Lower lobe of right lung (tissue), 2 donors: ENCODE results near the gene PEF1. TPM values are rescaled to one million over a fixed set of nuclear protein-coding genes. Genes with fewer than 3 reads are reported as not detected.

ENCODE experiments used
- ATAC-seq, 2 donors: fragments of 200-7000 bp; cut with Tn5 transposase; one replicate each; pipeline ENCODE4 v1.9.1; 2020 to 2022; ENCODE audit warnings: mild to moderate bottlenecking in 2 of 2, moderate library complexity in 2 of 2
- DNase-seq: peaks from one replicate; pipeline ENCODE4 v3.0.0-alpha.2; 2020
- H3K27ac ChIP-seq: fragments of 200-600 bp; one replicate; pipeline ENCODE4 v1.8.0; 2022
- H3K27me3 ChIP-seq: fragments of 200-600 bp; one replicate; pipeline ENCODE4 v1.8.0; 2022; ENCODE audit warnings: low read depth
- H3K36me3 ChIP-seq: fragments of 200-600 bp; one replicate; pipeline ENCODE4 v1.8.0; 2022; ENCODE audit warnings: mild to moderate bottlenecking
- H3K4me1 ChIP-seq: fragments of 200-600 bp; one replicate; pipeline ENCODE4 v1.8.0; 2022
- H3K4me3 ChIP-seq: fragments of 200-600 bp; one replicate; pipeline ENCODE4 v1.8.0; 2022; ENCODE audit warnings: mild to moderate bottlenecking
- H3K9me3 ChIP-seq: fragments of 200-600 bp; one replicate; pipeline ENCODE4 v1.8.0; 2022
- CTCF ChIP-seq: fragments of 200-600 bp; IDR thresholded peaks from one replicate; pipeline ENCODE4 v1.8.0; 2022; ENCODE audit warnings: antibody characterized with exemption, mild to moderate bottlenecking
- intact Hi-C: fragments of 100-400 bp; cut with DNase I; formaldehyde crosslinking; loops from one replicate; pipeline ENCODE4 v1.11.0; 2022
- total RNA-seq: library from RNA; stranded (reverse); fragmentation: NEBNext Ultra II Directional; extraction: Animal tissue kit (Norgen Biotek cat#: 25700); gene quantifications from one replicate; pipeline ENCODE4 v1.2.1, GENCODE V29; 2021
- donor health status: DM: no; HTN: yes; CAD: no; lungs with severe emphysema.

The PEF1 gene
- total RNA-seq, 1 donor from 2014 or later = 61.6 TPM

- no peak for ATAC-seq
- H3K27ac ChIP-seq = no peak overlapping the region
- no peak for TF ChIP-seq CTCF
- no peak overlapping the region for H3K4me3 ChIP-seq
- no peaks in the 10 kb centered on the region for H3K4me1 ChIP-seq
- H3K27me3 ChIP-seq = no peaks in the 10 kb centered on the region
- H3K36me3 ChIP-seq = no peaks in the 10 kb centered on the region
- intact Hi-C loops = no loop called here
- H3K9me3 ChIP-seq = no peaks in the 10 kb centered on the region
- DNase-seq = no peak
Observed at GRCh38 chr1:31595836-31596736, 48.6 kb downstream of the PEF1 start.

GRCh38 chr1:31593770-31594632, 50.7 kb downstream of the PEF1 start:
- peak; percentile 78 for DNase-seq
- H3K27ac ChIP-seq = no peak overlapping the region
- peak; percentile 90 to 94 for ATAC-seq
- intact Hi-C loops = no loop called here
- H3K36me3 ChIP-seq = no peaks in the 10 kb centered on the region
- peaks cover 6% of the 10 kb centered on the region for H3K4me1 ChIP-seq
- no peak overlapping the region for H3K4me3 ChIP-seq
- no peaks in the 10 kb centered on the region for H3K9me3 ChIP-seq
- H3K27me3 ChIP-seq = peaks cover 4% of the 10 kb centered on the region
- TF ChIP-seq CTCF = peak; percentile 83

GRCh38 chr1:31593136-31593665, 51.5 kb downstream of the PEF1 start:
- Histone ChIP-seq H3K4me1 (peaks cover 14% of the 10 kb centered on the region), H3K9me3 (no peaks in the 10 kb centered on the region), H3K36me3 (no peaks in the 10 kb centered on the region), H3K4me3 (no peak overlapping the region), H3K27ac (no peak overlapping the region), H3K27me3 (peaks cover 11% of the 10 kb centered on the region)
- TF ChIP-seq CTCF = no peak
- intact Hi-C loops = no loop called here
- ATAC-seq = no peak
- DNase-seq = no peak

GRCh38 chr1:31592132-31592531, 52.5 kb downstream of the PEF1 start:
- Histone ChIP-seq H3K4me1 (peaks cover 24% of the 10 kb centered on the region), H3K27ac (no peak overlapping the region), H3K36me3 (peaks cover 3% of the 10 kb centered on the region), H3K9me3 (no peaks in the 10 kb centered on the region), H3K27me3 (peaks cover 14% of the 10 kb centered on the region), H3K4me3 (no peak overlapping the region)
- DNase-seq (no peak), ATAC-seq (no peak)
- TF ChIP-seq CTCF = no peak
- intact Hi-C loops = no loop called here

GRCh38 chr1:31591425-31592093, 53.1 kb downstream of the PEF1 start:
- intact Hi-C loops = no loop called here
- peaks cover 16% of the 10 kb centered on the region for H3K27me3 ChIP-seq
- H3K4me3 ChIP-seq = no peak overlapping the region
- H3K4me1 ChIP-seq = peaks cover 24% of the 10 kb centered on the region
- no peak overlapping the region for H3K27ac ChIP-seq
- no peak for ATAC-seq
- peaks cover 7% of the 10 kb centered on the region for H3K36me3 ChIP-seq
- no peak for DNase-seq
- TF ChIP-seq CTCF = no peak
- no peaks in the 10 kb centered on the region for H3K9me3 ChIP-seq
